ENCODE data around the gene FNDC11. TPM values are rescaled to one million over a fixed set of nuclear protein-coding genes. Genes with fewer than 3 reads are reported as not detected.
"Not testable (repeated sequence)": the region's sequence is repeated elsewhere in the genome, so short reads cannot be mapped to it uniquely, and the experiment has no call there.

FNDC11 gene
- total RNA-seq (2014; rRNA removed; shearing (Covaris generic)): 0.86 and 1.4 TPM in 2 replicates

GRCh38 chr20:63553933-63554290, at the start of gene FNDC11:
Gene FNDC11, plus strand, starts transcription at chr20:63554159. Its CDS starts 1,505 bp downstream, at chr20:63555664.
- DNase-seq (ENCODE audit: low spot score): no peak
- in situ Hi-C loops (cut with HindIII; ENCODE audit: low sequenced_read_pairs): no loop called here

GRCh38 chr20:63504642-63505041, 49.3 kb upstream of the FNDC11 start:
- no peak for DNase-seq (ENCODE audit: low spot score)

GRCh38 chr20:63505281-63505680, 48.7 kb upstream of the FNDC11 start:
- in situ Hi-C loops (cut with HindIII; ENCODE audit: low sequenced_read_pairs): no loop called here
- DNase-seq (ENCODE audit: low spot score): no peak

More at GRCh38 chr20:63504642-63505041, 49.3 kb upstream of the FNDC11 start:
- in situ Hi-C loops (cut with HindIII; ENCODE audit: low sequenced_read_pairs): no loop called here

- in situ Hi-C loops (cut with HindIII; ENCODE audit: low sequenced_read_pairs): no loop called here
- no peak for DNase-seq (ENCODE audit: low spot score)
These were observed 48.2 kb upstream of the FNDC11 start for GRCh38 chr20:63505723-63506122.

GRCh38 chr20:63507083-63507743, 46.7 kb upstream of the FNDC11 start:
- in situ Hi-C loops (cut with HindIII; ENCODE audit: low sequenced_read_pairs): no loop called here
- no peak for DNase-seq (ENCODE audit: low spot score)

- in situ Hi-C loops (cut with HindIII; ENCODE audit: low sequenced_read_pairs): no loop called here
- no peak for DNase-seq (ENCODE audit: low spot score)
These were observed 45.7 kb upstream of the FNDC11 start for GRCh38 chr20:63508072-63508768.

GRCh38 chr20:63509088-63509564, 44.8 kb upstream of the FNDC11 start:
- in situ Hi-C loops (cut with HindIII; ENCODE audit: low sequenced_read_pairs): no loop called here
- no peak for DNase-seq (ENCODE audit: low spot score)

GRCh38 chr20:63513207-63513606, 40.8 kb upstream of the FNDC11 start:
- DNase-seq (ENCODE audit: low spot score): no peak
- in situ Hi-C loops (cut with HindIII; ENCODE audit: low sequenced_read_pairs): no loop called here

- DNase-seq (ENCODE audit: low spot score); in situ Hi-C loops (cut with HindIII; ENCODE audit: low sequenced_read_pairs): not testable (repeated sequence)
These were observed 39.4 kb upstream of the FNDC11 start for GRCh38 chr20:63514520-63514919.

- in situ Hi-C loops (cut with HindIII; ENCODE audit: low sequenced_read_pairs): no loop called here
- no peak for DNase-seq (ENCODE audit: low spot score)
These were observed 36.3 kb upstream of the FNDC11 start for GRCh38 chr20:63517376-63518309.

- in situ Hi-C loops (cut with HindIII; ENCODE audit: low sequenced_read_pairs): no loop called here
- peak; percentile 58 for DNase-seq (ENCODE audit: low spot score)
These were observed 35.6 kb upstream of the FNDC11 start for GRCh38 chr20:63518351-63518861.

- no peak for DNase-seq (ENCODE audit: low spot score)
- in situ Hi-C loops (cut with HindIII; ENCODE audit: low sequenced_read_pairs): no loop called here
These were observed 34.9 kb upstream of the FNDC11 start for GRCh38 chr20:63518946-63519667.

- peak; percentile 61 for DNase-seq (ENCODE audit: low spot score)
- in situ Hi-C loops (cut with HindIII; ENCODE audit: low sequenced_read_pairs): no loop called here
These were observed 34.1 kb upstream of the FNDC11 start for GRCh38 chr20:63519668-63520503.

- in situ Hi-C loops (cut with HindIII; ENCODE audit: low sequenced_read_pairs): no loop called here
- peak; percentile 87 for DNase-seq (ENCODE audit: low spot score)
These were observed 33.4 kb upstream of the FNDC11 start, which contains the start of gene PPDPF for GRCh38 chr20:63520504-63520933. Gene PPDPF, plus strand, starts transcription at chr20:63520765. Its CDS starts 544 bp downstream, at chr20:63521309.

- DNase-seq (ENCODE audit: low spot score): no peak
- in situ Hi-C loops (cut with HindIII; ENCODE audit: low sequenced_read_pairs): no loop called here
These were observed 32.9 kb upstream of the FNDC11 start for GRCh38 chr20:63520934-63521601.

- no peak for DNase-seq (ENCODE audit: low spot score)
- in situ Hi-C loops (cut with HindIII; ENCODE audit: low sequenced_read_pairs): no loop called here
These were observed 32.4 kb upstream of the FNDC11 start for GRCh38 chr20:63521602-63522001.
